GM06990 (cell line): ENCODE data around the gene TSHZ1.

Source experiments
- DNase-seq: peaks from one replicate; pipeline ENCODE4 v3.0.0-alpha.2; 2011; ENCODE audit not compliant: insufficient read length; ENCODE audit errors: extremely low read depth
- H3K27me3 ChIP-seq: replicated peaks from 2 replicates; pipeline ENCODE4 v1.6.0; 2011; ENCODE audit warnings: low read length; ENCODE audit not compliant: control insufficient read depth, insufficient read depth
- H3K36me3 ChIP-seq: 2 replicates; pipeline ENCODE4 v1.5.1; 2011; ENCODE audit warnings: low read length; ENCODE audit not compliant: control insufficient read depth, insufficient read depth
- H3K4me3 ChIP-seq: replicated peaks from 2 replicates; pipeline ENCODE4 v1.5.1; 2011; ENCODE audit warnings: low read depth, mild to moderate bottlenecking, control low read depth, low read length
- TF ChIP-seq, protein P1 (sequence below): IDR thresholded peaks from 2 replicates; pipeline ENCODE4 v1.5.1; 2011; ENCODE audit warnings: low read length, control low read depth, mild to moderate bottlenecking, inconsistent platforms; ENCODE audit not compliant: insufficient read depth, poor library complexity, severe bottlenecking

Gene TSHZ1

DNA sequence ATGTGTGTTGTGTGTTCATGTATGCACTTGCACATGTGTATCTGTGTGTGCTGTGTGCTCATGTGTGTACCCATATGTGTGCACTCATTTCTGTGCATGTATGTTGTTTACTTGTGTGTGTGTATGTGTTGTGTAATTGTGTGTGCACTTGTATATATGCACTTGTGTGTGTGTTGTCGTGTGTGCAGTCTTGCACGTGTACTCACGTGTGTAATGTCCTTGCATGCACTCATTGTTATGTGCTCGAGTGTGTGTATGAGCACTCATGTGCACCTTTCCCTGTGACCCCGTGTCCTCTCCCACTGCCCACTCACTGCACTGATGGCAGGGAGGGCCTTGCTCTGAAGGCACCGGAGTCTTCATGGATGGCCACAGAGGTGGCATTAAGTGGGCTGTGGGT lies 124.9 kb downstream of the TSHZ1 start:
- DNase-seq = no peak
- Histone ChIP-seq H3K4me3 (no peak overlapping the region), H3K36me3 (no peaks in the 10 kb centered on the region), H3K27me3 (no peaks in the 10 kb centered on the region)
- TF ChIP-seq, protein P1, sequence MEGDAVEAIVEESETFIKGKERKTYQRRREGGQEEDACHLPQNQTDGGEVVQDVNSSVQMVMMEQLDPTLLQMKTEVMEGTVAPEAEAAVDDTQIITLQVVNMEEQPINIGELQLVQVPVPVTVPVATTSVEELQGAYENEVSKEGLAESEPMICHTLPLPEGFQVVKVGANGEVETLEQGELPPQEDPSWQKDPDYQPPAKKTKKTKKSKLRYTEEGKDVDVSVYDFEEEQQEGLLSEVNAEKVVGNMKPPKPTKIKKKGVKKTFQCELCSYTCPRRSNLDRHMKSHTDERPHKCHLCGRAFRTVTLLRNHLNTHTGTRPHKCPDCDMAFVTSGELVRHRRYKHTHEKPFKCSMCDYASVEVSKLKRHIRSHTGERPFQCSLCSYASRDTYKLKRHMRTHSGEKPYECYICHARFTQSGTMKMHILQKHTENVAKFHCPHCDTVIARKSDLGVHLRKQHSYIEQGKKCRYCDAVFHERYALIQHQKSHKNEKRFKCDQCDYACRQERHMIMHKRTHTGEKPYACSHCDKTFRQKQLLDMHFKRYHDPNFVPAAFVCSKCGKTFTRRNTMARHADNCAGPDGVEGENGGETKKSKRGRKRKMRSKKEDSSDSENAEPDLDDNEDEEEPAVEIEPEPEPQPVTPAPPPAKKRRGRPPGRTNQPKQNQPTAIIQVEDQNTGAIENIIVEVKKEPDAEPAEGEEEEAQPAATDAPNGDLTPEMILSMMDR = no peak

DNA sequence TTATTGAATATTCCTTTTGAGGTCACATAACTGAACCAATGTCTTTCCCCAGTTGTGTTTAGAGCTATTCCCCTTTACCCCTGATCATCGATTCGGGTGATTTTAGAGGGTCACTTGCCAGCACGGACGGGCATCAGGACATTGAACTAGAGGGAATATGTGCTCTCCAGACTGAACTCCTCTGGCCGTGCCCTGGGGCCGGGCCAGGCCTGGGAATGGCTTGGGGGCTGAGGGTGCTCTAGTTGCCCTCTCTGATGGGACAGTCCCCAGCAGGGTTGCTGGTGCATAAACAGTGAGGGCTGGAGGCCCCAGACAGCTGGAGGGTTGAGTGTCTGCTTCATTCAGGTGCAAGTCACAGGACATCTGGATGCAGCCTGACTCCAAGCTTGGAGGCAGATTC lies 126.2 kb downstream of the TSHZ1 start:
- no peaks in the 10 kb centered on the region for H3K27me3 ChIP-seq
- TF ChIP-seq, protein P1 = no peak
- H3K4me3 ChIP-seq = no peak overlapping the region
- no peaks in the 10 kb centered on the region for H3K36me3 ChIP-seq
- no peak for DNase-seq

DNA sequence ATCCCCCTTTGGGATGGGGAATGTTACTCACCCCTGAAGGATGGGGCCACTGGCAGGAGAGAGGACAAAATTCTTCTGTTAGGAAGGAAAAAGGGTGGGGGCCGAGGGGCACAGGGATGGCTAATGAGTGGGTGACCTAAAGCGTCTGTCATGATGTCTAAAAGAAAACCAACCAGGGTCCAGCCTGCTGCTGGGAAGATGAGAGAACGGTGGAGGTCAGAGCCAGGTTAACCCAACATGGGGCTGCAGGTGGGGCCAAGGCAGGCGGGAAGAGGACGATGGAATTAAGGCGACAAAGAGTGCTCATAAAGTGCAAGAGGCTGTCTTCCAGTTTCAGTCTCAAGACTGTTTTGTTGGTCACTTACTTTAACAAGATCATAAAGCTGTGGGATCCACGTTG lies 126.8 kb downstream of the TSHZ1 start:
- no peak for DNase-seq

DNA sequence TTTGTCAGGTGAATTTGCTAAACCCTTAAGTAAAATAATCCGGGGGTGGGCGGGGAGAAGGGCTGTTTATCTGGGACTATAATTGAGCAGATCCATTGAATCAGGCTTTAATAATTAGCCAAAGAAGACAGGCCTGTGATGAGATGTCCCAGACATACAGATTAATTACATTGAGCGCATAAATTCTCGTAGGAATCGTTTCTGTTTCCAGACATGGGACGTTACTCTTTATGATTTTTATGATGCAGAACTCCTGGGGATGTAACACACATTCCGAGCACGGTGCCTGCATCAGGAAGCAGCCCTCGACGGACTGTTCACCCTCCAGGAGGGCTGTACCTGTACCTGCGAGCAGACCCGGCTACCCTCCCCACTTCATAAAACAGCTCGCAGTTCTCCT lies 128.0 kb downstream of the TSHZ1 start:
- Histone ChIP-seq H3K27me3 (no peaks in the 10 kb centered on the region), H3K4me3 (no peak overlapping the region), H3K36me3 (no peaks in the 10 kb centered on the region)
- no peak for DNase-seq
- TF ChIP-seq, protein P1 = no peak

More for the DNA sequence above, 126.8 kb downstream of the TSHZ1 start:
- no peaks in the 10 kb centered on the region for H3K36me3 ChIP-seq
- no peaks in the 10 kb centered on the region for H3K27me3 ChIP-seq
- TF ChIP-seq, protein P1 = no peak
- no peak overlapping the region for H3K4me3 ChIP-seq
